ENCODE data around the gene KCTD16. TPM values are rescaled to one million over a fixed set of nuclear protein-coding genes. Genes with fewer than 3 reads are reported as not detected.

Gene KCTD16
- polyA plus RNA-seq, 1 of the 3 experiments (the other 2 are of a cell fraction) = 0.03 TPM

- DNase-seq = no peak
- 69% methylated on average over 3 of the region's 3 CpGs for WGBS (ENCODE audit: low lambda C conversion rate)
- H3F3A ChIP-seq (replicated peaks; ENCODE audit: insufficient read depth) = no peaks in the 10 kb centered on the region
- no peak overlapping the region for H3K4me3 ChIP-seq (ENCODE audit: low read depth in 2 of 2, low read length in 1 of 2)
- no peaks in the 10 kb centered on the region for H3K27me3 ChIP-seq (ENCODE audit: insufficient read depth)
- H3K9me2 ChIP-seq = no peaks in the 10 kb centered on the region
- no peaks in the 10 kb centered on the region for H3K36me3 ChIP-seq (replicated peaks in 1 of 2; ENCODE audit: control insufficient read depth in 1 of 2, insufficient read depth in 2 of 2, low read length in 1 of 2)
- H4K20me1 ChIP-seq (ENCODE audit: insufficient read depth) = no peaks in the 10 kb centered on the region
- TF ChIP-seq NFIC (IDR thresholded peaks at IDR 0.05; ENCODE audit: borderline replicate concordance) (no peak), USF2 (IDR thresholded peaks at IDR 0.05; ENCODE audit: borderline replicate concordance, low read depth, low read length) (no peak)
- no peak overlapping the region for H3K4me2 ChIP-seq
- ChIA-PET CTCF (no interaction called here), POLR2A (no interaction called here)
- H3K27ac ChIP-seq (ENCODE audit: low read depth in 2 of 2, low read length in 1 of 2) = no peak overlapping the region
- H2AFZ ChIP-seq (ENCODE audit: low read depth) = no peak overlapping the region
- H3K9ac ChIP-seq = no peak overlapping the region
- H3K4me1 ChIP-seq (ENCODE audit: control insufficient read depth in 1 of 2, insufficient read depth in 2 of 2, low read depth in 1 of 2, low read length in 1 of 2) = no peaks in the 10 kb centered on the region
- H3K79me2 ChIP-seq (ENCODE audit: insufficient read depth) = no peaks in the 10 kb centered on the region
- no peaks in the 10 kb centered on the region for H3K9me3 ChIP-seq
Measured at GRCh38 chr5:144298658-144299057, 128.0 kb downstream of the KCTD16 start.

GRCh38 chr5:144304688-144305087 lies 134.0 kb downstream of the KCTD16 start:
- no peaks in the 10 kb centered on the region for H3K9me2 ChIP-seq
- H3K4me2 ChIP-seq = no peak overlapping the region
- H3K9me3 ChIP-seq = no peaks in the 10 kb centered on the region
- no peaks in the 10 kb centered on the region; a peak in 1 of 4 replicates for H3K4me1 ChIP-seq (ENCODE audit: control insufficient read depth in 1 of 2, insufficient read depth in 2 of 2, low read depth in 1 of 2, low read length in 1 of 2)
- no peak overlapping the region for H3K9ac ChIP-seq
- H3K27ac ChIP-seq (ENCODE audit: low read depth in 2 of 2, low read length in 1 of 2) = no peak overlapping the region
- ChIA-PET POLR2A (no interaction called here), CTCF (no interaction called here)
- H3K4me3 ChIP-seq (ENCODE audit: low read depth in 2 of 2, low read length in 1 of 2) = no peak overlapping the region
- TF ChIP-seq SIN3A (IDR thresholded peaks at IDR 0.05; ENCODE audit: borderline replicate concordance, low read depth, low read length) (no peak), RFX5 (IDR thresholded peaks at IDR 0.05; ENCODE audit: low read length) (no peak), CTCF (IDR thresholded peaks at IDR 0.05) (no peak), REST (IDR thresholded peaks at IDR 0.05; ENCODE audit: low read depth, low read length) (no peak), CHD2 (IDR thresholded peaks at IDR 0.05; ENCODE audit: low read length, partially characterized antibody) (no peak), MAX (IDR thresholded peaks at IDR 0.05; ENCODE audit: low read depth) (no peak), SMC3 (IDR thresholded peaks at IDR 0.05; ENCODE audit: low read depth, low read length) (no peak), IRF3 (IDR thresholded peaks at IDR 0.05; ENCODE audit: low read depth, low read length) (no peak), FOXJ3 (CRISPR knock-in tag; IDR thresholded peaks at IDR 0.05) (no peak), ELF1 (IDR thresholded peaks at IDR 0.05) (no peak), TCF12 (IDR thresholded peaks at IDR 0.05) (no peak), TEAD4 (IDR thresholded peaks at IDR 0.05; ENCODE audit: borderline replicate concordance, insufficient read depth) (no peak)
- H4K20me1 ChIP-seq (ENCODE audit: insufficient read depth) = no peaks in the 10 kb centered on the region
- H2AFZ ChIP-seq (ENCODE audit: low read depth) = no peak overlapping the region
- no peaks in the 10 kb centered on the region for H3K36me3 ChIP-seq (replicated peaks in 1 of 2; ENCODE audit: control insufficient read depth in 1 of 2, insufficient read depth in 2 of 2, low read length in 1 of 2)
- no peaks in the 10 kb centered on the region for H3F3A ChIP-seq (replicated peaks; ENCODE audit: insufficient read depth)
- 16% methylated on average over 3 of the region's 3 CpGs for WGBS (ENCODE audit: low lambda C conversion rate)
- no peaks in the 10 kb centered on the region for H3K79me2 ChIP-seq (ENCODE audit: insufficient read depth)
- H3K27me3 ChIP-seq (ENCODE audit: insufficient read depth) = no peaks in the 10 kb centered on the region
- DNase-seq = no peak

All from SK-N-SH (cell line).